NCI-H524 treated with DMSO at 0.1 percent for 48 hours (cell line): ENCODE results near the gene CCDC159.
"Not testable (repeated sequence)": the region's sequence is repeated elsewhere in the genome, so short reads cannot be mapped to it uniquely, and the experiment has no call there.

Experiments
- DNase-seq: peaks from one replicate; lab custom pipeline; 2025; lab: John Stamatoyannopoulos, UW

The CCDC159 gene

DNA sequence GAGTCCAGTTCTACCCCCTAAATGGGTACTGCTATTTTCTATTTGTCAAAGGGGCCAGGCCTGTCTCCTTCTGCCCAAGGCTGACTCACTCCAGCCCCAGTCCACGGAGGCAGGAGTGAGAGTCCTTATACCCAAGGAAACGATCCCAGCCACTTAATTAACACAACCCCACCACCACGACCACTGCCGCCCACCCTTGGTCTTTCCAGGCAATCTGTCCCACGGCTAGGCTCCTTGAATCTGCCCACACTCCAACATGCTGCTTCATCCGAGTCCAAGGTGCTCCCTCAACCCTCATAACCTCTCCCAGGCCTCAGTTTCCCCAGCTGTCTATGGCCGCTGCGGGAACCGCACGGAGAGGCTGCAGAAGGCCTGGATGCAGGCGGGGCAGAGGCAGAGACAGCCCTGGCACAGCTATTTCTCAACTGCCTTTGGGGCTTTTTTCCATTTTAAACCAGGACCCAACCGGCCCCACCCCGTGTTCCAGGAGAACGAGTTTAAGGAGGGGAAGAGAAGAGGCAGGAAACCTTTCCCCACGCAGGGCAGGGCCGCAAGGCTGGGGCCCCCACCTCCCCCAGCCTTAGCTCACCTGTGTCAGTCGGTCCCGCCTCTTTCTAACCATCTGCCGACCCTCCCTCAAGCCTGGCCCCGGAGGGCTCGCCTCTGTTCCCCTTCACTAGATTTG lies 7.6 kb upstream of the CCDC159 start:
- DNase-seq, result no peak

DNA sequence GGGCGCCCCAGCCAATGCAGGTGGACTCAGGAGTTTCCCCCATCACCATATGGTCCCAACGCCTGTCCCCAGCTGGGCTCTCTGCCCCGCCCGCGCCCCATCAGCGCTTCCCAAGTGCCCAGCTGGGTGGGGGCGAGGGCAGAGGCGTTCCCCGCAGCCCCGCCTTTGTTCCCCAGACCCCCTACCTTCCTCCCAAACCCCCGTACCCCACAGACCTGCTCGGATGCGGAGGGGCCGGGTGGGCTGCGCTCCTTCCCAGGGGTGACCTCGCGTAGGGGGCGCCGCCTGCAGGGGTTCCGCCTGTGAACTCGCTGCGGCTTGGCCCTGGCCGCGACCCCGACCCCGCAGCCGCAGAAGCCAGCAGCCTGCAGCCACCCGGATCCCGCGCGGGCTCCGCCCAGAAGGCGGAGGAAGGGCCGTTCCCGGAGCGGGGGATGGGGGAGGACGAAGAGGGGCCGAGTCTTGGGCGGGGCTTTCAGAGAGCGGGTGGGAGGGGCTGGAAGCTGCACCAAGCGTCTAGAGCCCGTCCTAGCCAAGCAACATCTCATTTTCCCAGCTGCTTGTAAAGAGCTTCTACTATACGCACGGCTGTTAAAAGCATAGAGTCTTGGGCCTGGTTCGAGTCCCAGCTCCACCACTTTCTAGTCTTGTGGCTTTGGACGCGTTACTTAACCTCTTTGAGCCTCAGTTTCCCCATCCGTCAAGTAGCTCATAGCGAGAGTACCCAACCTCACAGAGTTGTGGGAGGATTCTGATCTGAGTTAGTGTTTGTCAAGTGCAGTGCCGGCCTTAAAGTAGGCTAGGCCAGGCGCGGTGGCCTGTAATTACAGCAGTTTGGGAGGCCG lies 6.8 kb upstream of the CCDC159 start, which contains the start of gene RAB3D:
Gene RAB3D (minus strand): TSS at position 404 of the 845 bp plus-strand sequence. CDS start 2,258 bp downstream, outside the sequence.
- DNase-seq, result peak; percentile 65

DNA sequence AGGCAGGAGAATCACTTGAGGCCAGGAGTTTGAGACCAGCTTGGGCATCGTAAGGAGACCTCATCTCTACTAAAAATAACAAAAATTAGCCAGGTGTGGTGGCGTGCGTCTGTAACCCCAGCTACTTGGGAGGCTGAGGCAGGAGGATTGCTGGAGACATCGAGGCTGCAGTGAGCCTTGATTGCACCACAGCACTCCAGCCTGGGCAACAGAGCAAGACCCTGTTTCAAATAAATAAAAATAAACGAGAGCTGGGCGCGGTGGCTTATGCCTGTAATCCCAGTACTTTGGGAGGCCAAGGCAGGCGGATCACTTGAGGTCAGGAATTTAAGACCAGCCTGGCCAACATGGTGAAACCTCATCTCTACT lies 6.2 kb upstream of the CCDC159 start:
- DNase-seq, result not testable (repeated sequence)

DNA sequence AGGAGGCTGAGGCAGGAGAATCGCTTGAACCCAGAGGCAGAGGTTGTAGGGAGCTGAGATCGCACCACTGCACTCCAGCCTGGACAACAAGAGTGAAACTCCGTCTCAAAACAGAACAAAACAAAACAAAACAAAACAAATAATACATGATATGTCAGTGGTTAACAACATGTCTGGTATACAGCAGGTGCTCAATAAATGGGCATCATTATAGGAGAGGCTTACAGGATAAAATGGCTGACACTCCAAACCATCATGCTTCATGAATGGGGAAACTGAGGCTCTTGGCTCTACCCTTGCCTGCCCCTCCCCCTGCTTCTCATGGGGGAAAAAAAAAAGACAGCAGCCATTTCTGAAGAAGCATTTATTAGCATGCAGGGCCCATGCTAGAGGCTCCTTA lies 3.9 kb upstream of the CCDC159 start:
- DNase-seq, result no peak

GRCh38 chr19:11345122-11345803 lies 1.1 kb upstream of the CCDC159 start:
- DNase-seq, result no peak

DNA sequence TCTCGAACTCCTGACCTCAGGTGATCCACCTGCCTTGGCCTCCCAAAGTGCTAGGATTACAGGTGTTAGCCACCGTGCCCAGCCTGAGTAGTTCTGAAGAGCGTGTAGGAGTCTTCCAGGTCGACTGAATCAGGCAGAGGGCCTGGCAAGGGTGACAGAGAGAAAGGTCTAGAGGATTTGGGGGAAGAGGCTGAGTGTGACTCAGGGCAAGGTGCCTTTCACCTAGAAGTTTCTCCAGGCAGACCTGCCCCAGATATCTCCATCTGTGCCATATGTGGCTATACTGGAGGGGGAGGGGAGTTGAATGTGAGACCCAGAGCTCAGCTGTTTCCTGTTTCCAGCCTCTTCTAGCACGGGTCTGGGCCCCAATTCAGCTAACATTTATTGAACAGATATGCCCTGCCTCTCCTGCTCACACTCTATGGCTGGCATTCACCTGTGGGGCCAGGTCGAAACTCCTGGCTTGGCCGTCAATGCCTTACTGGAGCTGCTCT lies 1.3 kb downstream of the CCDC159 start:
- DNase-seq, result no peak

DNA sequence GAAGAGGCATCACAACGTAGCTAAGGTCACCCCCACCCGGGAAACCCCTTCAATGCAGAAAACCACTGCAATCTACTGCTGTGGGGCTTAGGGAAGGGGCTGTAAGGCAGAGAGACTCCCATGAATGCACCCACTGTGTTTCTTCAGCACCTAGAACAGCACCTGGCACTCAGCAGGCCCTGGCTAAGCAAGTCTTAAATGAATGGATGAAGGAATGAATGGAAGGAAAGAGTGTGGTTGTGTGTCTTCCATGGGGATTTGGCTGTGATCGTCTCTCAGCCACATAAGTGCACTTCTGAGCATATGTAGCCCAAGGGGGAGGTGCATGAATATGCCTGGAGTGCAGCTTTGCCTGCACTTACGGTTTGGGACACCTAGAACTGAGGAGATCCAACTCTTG lies 2.9 kb downstream of the CCDC159 start:
- no peak for DNase-seq

GRCh38 chr19:11354102-11354501 lies 7.8 kb downstream of the CCDC159 start:
- not testable (repeated sequence) for DNase-seq

- peak; percentile 31 for DNase-seq
These were observed 9.1 kb downstream of the CCDC159 start, which contains the start of gene PLPPR2 for GRCh38 chr19:11355160-11356073. Gene PLPPR2, plus strand, starts transcription at chr19:11355432. Its CDS starts 2,242 bp downstream, at chr19:11357674.

DNA sequence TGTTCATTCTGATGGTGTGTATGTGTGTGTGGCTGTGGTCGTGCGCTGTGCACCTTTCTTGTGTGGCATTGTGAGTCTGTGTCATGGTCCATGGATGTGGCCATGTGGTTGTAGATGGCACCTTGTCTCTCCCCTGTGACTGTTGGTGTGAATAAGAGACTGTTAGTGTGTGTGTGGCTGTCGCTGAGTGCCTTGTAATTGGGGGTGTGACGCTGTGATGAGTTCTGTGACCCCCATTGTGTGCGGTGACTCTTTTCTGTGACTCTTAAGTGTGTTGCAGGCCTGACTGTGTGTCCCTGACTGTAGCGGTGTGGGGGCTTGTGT lies 9.7 kb downstream of the CCDC159 start:
- DNase-seq, result no peak

GRCh38 chr19:11356676-11357550 lies 10.6 kb downstream of the CCDC159 start:
- no peak for DNase-seq

GRCh38 chr19:11359421-11359820 lies 13.1 kb downstream of the CCDC159 start:
- no peak for DNase-seq

- DNase-seq, result no peak
These were observed 14.9 kb downstream of the CCDC159 start for GRCh38 chr19:11361037-11361770.

GRCh38 chr19:11361771-11362731 lies 15.7 kb downstream of the CCDC159 start:
- no peak for DNase-seq

- DNase-seq, result no peak
These were observed 17.6 kb downstream of the CCDC159 start for GRCh38 chr19:11363881-11364280.

DNA sequence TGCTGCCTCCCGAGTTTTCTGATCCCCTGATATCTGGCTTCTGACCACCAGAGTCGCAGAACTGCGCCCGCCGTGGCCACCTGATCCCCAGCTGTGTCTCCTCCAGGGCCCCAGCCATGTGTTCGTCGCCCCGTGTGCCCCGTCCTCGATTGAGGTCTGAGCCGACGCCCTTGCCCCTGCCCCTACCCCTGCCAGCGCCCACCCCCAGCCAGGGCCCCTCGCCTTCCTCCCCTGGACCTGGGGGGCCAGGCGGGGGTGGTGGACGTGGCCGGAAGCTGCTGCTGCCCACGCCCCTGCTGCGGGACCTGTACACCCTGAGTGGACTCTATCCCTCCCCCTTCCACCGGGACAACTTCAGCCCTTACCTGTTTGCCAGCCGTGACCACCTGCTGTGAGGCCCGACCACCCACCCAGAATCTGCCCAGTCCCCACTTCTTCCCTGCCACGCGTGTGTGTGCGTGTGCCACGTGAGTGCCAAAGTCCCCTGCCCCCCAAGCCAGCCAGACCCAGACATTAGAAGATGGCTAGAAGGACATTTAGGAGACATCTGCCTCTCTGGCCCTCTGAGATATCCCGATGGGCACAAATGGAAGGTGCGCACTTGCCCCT lies 18.1 kb downstream of the CCDC159 start:
- DNase-seq, result no peak

DNA sequence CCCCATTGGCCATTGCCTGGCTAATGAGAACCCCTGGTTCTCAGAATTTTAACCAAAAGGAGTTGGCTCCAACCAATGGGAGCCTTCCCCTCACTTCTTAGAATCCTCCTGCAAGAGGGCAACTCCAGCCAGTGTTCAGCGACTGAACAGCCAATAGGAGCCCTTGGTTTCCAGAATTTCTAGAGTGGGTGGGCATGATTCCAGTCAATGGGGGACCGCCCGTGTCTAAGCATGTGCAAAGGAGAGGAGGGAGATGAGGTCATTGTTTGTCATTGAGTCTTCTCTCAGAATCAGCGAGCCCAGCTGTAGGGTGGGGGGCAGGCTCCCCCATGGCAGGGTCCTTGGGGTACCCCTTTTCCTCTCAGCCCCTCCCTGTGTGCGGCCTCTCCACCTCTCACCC lies 18.6 kb downstream of the CCDC159 start:
- no peak for DNase-seq

DNA sequence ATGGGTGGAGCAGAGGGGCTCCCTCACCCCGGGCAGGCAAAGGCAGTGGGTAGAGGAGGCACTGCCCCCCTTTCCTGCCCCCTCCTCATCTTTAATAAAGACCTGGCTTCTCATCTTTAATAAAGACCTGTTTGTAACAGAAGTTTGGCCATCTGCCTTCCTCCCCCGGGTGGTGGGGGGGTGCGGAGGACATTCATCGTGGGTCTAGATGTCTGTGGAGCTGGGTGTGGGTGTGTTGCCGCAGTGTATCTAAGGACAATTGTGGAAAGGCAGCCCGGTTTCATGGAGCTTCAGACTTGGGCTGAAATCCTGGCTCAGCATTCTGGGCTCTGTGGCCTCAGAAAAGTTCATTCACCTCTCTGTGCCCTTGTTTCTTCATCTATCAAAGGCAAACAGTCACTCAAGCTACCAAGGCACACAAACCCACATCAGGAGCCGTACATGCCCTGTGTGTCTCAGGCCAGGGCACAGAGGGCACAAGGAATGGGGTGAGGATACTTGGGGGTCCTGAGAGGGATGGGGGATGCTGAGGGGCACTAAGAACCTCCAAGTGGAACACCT lies 19.3 kb downstream of the CCDC159 start:
- DNase-seq, result no peak
